Esophagus mucosa (tissue), 1 donor: ENCODE results near the gene FOXJ3. TPM values are rescaled to one million over a fixed set of nuclear protein-coding genes. Genes with fewer than 3 reads are reported as not detected.
A peak's percentile ranks its signal among the peaks of the same experiment; 100 is the strongest.
"Not testable (repeated sequence)": the region's sequence is repeated elsewhere in the genome, so short reads cannot be mapped to it uniquely, and the experiment has no call there.

Experiments
- ATAC-seq: fragments of 200-7000 bp; cut with Tn5 transposase; one replicate; pipeline ENCODE4 v1.9.1; 2020
- total RNA-seq: library from RNA; stranded (reverse); gene quantifications from one replicate; pipeline ENCODE4 v1.2.4, GENCODE V29; 2023
- donor health status: DM: yes; HTN: yes; CAD: no.

Gene FOXJ3
- total RNA-seq, 1 donor from 2014 or later, result 20.6 TPM

DNA sequence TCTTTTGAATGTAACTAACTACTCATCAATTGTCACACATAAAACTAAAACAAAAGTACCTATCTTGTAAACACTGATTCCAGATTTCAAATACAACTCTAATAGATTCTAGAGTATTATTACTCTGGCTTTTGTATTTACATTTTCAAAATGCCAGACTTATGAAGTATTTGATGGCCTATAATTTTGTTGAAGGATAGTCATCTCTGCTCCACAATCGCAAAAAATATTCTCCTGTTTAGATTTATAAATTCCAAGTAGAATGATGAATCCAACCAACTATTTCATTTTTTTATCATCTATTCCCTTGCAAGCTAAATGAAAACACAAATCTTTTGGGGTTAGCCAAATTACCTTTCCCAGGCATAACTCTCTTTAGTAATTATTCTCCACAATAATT, 95.5 kb downstream of the FOXJ3 start:
- ATAC-seq, result no peak

DNA sequence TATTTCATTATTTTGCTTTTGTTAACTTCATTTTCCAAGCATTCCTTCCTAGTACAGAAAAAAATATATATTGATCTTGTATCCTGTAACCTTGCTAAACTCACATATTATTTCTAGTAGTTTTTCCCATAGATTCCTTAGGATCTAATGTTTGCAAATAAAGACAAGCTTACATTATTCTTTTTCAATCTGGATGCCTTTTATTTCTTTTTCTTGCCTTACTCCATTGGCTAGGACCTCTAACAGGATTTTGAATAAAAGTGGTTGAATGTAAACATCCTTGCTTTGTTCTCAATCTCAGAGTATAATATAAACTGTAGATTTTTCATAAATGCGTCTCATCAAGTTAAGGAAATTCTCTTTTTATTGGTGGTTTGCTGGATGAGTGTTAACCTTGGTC, 96.0 kb downstream of the FOXJ3 start:
- ATAC-seq, result no peak

DNA sequence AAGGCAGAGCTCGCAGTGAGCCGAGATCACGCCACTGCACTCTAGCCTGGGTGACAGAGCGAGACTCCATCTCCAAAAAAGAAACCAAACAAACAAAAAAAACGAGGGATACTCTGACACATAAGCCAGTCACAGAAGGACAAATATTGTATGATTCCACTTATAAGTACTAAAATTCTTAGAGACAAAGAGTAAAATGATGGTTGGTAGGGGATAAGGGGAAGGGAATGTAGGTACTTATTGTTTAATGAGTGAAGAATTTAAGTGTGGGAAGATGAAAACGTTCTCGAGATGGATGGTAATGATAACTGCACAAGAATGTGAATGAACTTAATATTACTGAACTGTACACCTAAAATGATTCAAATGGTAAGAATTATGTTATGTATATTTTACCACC, 103.8 kb downstream of the FOXJ3 start:
- no peak for ATAC-seq

DNA sequence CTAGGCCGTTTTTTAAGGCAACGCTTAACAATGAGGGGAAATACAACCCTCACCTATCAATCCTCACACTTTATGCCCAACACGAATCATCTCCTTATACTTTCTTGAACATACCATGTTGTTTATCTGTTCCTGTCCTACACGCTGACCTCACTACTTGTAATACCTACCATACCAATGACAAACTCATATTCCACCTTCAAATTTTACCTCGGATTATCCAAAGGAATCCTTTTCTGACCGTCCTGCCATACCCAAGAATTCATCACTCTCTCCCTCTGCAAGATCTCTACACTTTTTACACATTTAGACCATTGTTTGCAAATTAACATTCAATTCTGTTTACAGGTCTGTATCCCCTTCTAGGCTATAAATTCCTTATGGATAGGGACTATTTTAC, 106.1 kb downstream of the FOXJ3 start:
- no peak for ATAC-seq

DNA sequence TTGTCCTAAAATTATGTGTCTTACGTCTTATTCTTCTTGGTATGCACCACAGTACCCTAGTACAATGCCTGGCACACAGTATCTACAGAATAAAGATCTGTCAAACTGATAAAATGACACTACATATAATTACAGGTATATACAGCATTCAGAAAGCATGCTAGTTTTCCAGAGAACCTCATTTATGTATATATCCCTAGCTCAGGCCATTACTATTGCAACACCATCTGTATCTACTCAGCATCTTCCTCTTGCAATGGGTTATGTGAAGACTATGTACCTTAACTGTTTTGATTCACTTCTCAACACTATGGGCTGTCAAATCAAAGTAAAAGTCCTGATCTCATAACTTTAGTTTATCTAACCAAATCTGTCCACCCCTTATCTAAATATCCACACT, 112.0 kb downstream of the FOXJ3 start:
- no peak for ATAC-seq

DNA sequence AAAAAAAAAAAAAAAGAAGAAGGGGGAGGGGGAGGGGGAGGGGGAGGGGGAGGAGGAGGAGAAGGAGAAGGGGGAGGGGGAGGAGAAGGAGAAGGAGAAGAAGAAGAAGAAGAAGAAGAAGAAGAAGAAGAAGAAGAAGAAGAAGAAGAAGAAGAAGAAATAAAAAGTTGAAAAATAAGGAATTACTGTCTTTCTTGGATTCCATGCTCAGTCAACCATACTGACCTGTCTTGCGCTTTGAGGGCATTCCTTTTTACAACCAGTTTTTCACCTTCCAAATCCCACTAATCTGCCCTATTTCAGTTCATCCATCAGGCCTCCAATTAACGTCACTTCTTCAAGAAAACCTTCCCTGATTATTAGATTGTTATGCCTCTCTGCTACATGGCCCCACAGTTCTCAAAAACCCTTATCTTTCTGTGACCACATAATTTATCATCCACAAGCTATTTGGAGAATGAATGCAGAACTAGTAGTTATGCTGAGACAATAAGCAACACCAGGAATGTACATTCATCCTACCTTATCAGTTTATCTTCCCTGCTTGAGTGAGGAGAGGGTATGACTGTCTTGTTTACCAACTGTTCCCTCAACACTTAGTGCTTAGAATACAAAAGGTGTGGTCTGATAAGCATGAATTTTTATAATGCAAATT, 113.0 kb downstream of the FOXJ3 start:
- ATAC-seq, result no peak

DNA sequence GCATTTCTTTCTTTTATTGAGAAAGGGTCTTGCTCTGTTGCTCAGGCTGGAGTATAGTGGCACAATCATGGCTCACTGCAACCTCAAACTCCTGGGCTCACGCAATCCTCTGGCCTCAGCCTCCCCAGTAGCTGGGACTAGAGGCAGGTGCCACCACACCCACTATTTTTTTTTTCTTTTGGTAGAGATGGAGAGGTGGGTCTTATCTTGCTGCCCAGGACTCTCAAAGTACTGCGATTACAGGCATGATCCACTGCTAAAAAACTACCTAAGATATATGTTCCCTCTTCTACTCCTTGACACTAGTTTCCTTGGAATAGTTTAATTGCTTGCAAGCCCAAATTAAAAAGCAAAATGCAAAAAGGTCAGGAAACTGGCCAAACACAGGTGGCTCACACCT, 113.6 kb downstream of the FOXJ3 start:
- ATAC-seq, result no peak

DNA sequence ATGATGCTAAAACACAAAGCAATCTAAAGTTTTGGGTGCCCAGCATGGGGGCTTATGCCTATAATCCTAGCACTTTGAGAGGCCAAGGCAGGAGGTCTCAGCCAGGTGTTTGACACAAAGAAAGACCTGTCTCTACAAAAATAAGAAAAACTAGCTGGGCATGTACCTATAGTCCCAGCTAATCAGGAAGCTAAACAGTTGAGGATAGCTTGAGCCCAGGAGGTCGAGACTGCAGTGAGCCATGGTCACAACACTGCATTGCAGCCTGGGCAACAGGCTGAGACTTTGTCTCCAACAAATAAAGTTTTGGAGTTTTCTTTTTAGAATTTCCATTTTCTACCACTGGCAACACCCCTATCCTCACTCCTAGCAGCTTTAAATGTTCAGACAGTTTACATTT, 115.4 kb downstream of the FOXJ3 start:
- no peak for ATAC-seq

DNA sequence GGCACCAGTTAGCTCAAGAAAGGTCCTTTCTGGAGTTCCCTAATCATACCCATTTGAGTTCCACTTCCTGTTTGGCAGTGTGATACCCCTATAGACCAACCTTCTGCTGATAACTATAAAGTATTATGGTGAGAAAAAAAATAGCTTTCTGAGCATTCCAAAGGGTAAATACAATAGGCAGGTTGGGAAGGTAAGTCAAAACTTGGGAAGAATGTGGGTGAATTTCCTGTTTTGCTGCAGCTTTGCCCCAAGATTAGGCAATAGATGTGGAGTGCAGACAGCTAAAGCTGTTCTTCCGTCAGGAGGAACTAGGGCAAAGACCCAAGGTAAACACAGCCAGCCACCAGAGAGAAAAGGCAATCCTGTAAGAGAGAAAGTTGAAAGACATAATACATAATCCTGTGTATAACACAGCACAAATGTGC, 120.6 kb downstream of the FOXJ3 start:
- peak; percentile 80 for ATAC-seq

DNA sequence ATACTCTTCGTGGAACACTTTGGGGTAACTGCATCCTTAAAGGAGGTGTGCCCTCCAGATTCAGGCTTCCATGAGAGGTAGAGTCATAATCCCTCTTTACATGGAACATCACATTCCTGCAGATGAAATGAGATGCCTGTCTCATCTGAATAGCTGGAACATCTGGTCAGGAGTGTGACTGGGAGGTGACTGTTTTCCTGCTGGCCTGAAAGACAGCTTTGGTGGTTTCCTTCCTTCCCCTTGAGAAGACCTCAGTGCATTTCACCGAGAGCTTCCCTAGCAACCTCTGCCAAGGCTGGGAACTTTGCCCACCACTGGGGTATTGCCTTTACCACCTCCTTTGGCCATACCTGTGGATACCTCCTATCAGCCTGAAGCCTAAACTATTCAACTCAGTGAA, 123.8 kb downstream of the FOXJ3 start:
- no peak for ATAC-seq

DNA sequence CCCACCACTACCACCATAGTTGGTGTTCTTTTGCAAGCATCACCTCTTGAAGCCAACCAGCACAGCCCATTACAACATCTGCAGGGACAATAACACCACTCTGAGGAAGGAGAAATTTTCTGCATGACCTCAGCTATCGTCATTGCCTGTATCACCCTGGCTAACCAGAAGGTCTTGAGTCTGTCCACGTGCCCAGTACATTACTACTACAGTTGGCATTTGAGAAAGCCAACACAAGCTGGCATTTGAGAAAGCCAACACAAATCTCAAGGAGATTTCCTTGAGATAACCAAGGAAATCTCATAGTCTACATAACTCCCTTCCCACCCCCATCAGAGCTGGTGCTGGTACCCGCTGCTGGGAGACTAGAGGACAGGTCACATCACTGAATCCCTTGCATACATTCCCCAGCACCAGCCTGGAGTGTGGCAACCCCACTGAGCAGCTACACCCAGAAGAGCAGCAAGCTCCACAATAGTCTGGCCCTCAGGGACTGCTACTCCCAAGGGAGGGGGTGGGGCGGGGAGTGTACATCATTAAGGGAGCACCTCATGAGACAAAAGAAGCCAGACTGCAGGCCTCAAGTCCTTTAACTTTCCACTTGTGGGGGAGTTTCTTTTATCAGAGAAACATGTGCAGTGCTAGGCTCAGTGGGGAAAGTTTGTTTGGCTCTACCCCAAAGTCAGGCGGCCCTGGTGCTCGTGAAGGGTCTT, 124.5 kb downstream of the FOXJ3 start:
- peak; percentile 34 for ATAC-seq

DNA sequence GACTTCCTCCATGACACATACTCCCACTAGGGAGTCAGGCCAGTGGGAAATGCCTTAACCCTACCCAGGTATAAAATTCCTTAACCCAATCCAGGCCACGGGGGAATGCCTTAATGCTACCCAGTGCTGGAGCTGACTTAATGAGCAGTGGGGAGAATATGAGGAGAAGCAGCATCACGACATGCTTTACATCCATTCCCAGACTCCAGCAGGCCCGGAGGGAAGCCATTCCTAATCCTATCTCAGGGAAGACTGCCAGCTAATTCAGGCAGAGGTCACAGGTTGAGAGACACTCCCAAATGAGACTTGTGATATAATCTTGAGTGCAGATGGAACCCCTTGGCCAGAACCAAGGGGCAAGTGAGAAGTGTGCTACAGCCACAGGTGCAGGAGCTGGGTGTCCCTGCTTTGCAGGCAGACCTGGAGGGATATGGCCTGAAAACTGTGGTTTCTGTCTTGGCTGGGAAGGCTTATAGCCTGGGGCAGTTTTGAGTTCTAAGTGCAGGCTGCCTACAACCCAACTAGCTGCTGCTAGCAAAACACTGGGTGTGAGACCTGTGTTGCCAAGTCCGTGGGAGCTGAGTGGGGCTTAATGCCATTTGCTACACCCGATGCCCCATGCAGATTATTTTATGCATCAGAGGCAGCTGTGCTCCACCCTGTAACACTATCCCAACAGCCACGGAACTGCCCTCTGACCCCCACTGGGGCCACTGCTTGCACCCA, 125.3 kb downstream of the FOXJ3 start:
- ATAC-seq, result no peak

DNA sequence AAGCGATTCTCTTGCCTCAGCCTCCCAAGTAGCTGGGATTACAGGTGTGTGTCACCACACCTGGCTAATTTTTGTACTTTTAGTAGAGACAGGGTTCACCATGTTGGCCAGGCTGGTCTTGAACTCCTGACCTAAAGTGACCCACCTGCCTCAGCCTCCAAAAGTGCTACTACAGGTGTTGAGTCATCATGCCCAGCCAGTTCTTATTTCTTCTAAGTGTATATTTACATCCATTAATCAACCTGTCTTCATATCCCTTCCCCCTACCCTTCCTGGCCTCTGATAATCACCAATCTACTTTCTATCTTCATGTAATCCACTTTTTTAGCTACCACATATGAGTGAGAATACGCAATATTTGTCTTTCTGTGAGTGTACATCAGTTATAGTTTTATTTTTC, 128.1 kb downstream of the FOXJ3 start:
- ATAC-seq, result not testable (repeated sequence)

DNA sequence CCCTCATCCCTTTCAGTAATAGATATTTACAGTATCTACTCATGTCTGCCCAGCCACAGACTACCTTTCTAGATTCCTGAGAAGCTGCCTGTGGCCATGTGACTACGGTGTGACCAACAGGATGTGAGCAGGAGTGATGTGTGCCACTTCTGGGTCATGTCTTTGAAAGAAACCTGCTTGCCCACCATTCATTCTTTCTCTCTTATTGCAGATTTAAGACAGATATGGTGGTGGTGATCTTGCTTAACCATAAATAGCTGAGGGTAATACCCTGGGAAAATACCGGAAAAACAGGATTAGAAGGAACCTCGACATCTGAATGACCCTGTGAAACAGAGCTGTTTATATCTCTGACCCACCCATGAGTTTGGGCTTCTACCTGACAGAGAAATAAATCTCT, 128.9 kb downstream of the FOXJ3 start:
- peak; percentile 85 for ATAC-seq

DNA sequence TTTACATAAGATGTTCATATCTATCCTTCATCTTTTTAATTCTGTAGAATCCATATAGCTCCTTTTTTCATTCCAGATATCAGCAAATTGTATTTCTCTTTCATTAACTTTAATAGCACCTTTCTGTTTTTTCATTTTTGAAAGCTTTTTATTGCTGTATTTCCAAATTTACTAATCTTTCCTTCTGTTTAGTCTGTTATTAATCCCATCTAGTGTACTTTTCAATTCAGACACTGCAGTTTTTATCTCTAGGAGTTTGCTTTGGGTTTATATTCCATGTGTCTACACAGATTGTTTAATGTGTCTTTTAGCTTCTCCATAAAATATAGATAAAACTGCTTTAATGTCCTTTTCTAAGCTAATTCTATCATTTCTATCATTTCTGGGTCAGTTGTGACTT, 133.0 kb downstream of the FOXJ3 start:
- ATAC-seq, result no peak

DNA sequence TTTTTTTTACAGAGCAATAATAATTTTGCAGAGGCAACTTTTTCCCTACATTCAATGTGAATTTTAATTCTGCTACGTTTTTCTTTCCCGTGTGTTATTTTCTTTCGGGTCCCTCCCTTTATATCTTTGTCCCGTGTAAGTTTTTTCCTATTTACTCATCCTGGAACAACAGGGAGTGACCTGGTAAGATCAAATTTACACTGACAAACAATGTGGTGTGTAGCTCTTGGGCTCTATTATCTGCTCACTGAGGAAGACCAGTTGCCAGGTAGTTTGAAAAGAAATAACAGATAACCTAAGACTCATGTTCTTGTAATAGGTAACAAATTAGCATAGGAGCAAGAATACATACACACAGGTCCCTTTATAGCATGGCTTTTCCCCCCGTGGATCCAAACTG, 136.8 kb downstream of the FOXJ3 start:
- ATAC-seq, result no peak

DNA sequence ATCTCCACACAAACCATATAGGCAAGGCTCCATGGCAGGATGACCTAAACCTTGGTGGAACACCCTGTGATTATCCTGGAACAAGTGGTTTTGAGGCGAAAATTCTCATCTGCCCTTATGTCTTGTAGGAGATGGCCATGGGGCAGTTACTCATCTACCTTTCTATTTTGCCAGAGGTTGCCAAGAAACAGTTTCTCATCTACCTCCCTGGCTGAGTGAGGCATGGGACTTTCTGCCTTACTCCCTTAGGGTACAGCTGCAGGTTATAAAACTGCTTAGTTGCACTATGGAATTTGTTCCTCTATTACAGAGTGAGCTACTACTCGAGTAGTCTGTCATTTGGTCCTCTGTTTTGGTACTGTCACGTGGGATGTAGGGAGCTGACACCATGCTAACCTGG, 139.2 kb downstream of the FOXJ3 start:
- no peak for ATAC-seq

DNA sequence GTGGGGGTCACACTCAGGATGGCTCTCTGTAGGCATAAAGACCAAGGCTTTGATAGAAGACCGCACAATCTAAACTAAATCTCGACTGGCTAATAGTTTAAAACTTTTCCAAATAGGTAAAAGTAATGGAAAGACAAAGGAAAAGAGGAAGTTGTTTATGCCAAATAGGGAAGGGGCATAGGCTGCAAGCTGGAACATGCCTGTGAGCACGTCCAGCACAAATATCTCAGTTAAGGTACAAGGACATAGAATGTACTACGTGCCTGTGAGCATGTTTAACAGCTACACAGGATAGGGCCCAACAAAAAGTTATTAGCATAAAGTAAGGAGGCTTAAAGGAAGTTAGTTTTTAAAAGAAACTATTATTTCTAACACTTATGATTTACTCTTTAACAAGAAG, 142.9 kb downstream of the FOXJ3 start:
- ATAC-seq, result no peak

DNA sequence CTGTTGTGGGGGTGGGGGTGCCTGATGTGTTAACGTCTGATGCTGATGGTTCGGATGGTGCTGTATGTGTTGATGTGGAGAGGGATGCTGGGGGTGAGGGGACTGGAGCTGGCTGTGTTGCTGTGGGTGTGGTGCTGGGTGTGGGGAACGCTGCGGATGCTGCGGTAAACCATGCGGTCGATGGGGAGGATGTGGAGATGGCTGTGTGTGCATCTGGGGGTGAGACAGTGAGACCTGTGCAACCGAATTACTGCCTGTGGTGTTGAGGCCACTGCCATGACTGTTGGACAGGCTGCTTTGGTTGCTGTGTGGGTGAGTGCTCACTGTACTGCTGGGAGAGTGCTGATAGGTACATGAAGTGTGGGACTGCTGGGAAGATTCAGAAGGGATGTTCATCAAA, 143.7 kb downstream of the FOXJ3 start:
- no peak for ATAC-seq

DNA sequence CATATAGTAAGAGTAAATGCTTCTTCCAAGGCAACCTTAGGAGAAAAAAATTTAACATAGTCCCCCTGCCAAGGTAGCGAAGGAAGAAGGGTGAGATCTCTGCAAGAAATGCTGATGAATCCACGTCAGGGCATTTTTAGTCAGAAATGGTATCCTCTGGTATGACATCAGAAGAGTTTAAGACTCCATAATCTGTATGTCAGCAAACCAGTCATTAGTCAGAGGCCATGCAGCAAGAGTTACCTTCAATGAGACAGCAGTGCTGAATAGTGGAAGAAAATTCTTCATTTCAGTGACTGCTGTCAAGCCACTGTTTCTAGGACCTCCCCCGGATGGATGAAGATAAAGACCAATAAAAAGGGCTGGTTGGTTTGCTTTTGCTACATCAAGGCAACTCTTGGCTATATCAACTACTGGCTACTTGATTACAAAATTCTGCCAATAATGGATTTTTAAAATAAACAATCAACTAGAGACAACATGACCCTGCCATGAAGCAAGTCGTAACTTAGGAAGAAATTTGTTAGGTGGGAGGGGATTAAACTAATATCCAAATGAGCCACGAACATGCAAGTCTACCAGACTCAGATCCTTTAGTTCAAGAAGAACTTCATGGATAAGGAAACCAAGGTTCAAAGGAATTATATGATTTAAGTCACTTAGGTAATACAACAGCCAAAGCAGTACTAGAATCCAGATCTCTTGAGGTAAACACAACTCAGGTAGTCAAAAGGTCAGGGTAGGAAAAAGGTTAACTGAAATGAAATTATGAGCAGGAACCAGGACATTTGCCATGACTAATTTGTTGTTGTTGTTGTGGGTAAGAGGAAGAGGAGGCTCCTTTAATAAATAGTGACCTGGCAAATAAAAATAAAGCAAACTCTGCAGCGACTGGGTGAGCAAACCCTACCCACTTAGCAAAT, 144.8 kb downstream of the FOXJ3 start:
- ATAC-seq, result peak; percentile 52

DNA sequence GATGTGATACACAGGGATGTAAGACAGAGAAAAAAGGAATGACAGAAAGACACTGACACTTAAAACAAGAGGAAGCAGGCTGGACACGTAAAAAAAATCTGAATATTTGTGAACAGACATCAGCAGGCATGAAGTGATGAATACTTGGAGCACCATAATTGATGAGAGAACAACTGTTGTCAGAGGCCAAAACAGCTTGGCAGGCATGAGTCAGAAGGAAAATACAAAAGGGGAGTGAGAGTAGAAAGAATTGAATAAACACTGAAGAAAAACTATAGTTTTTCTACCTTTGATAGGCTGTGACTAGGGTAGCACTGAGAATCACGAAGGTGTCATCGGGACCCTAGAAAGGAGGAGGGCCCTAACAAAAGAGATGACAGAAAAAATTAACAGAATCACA, 148.9 kb downstream of the FOXJ3 start:
- ATAC-seq, result no peak

DNA sequence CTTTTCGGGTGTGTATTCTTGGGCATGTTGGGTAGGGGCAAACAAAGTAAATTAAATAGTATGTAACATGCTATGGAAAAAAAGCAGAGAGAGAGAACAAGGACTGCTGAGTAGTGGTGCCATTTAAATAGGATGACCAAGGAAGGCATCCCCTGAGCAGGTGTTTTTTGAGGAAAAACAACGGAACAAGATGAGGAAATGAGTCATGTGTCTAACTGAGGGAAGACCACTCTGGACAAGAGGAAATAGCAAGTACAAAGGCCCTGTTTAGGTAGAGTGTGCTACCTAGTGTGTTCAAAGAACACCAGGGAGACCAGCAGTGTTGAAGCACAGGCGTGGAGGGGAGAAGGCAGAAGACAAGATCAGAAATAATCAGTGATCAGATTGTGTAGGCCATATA, 150.4 kb downstream of the FOXJ3 start:
- ATAC-seq, result no peak

DNA sequence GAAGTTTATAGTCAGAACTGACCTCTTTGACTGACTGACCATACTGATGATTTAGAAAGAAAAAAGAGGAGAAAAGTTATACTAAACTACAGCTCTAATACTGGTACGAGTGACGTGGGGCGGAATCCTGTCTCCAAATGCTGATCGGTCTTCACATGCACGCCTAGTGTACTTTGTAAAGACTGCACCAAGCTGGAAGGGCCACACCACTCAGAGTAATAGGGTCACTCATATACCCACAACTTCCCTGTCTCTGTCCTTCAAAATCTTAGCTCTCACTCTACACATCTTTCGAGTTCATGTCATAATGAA, 151.1 kb downstream of the FOXJ3 start:
- ATAC-seq, result no peak
